Ascending aorta (tissue), 2 donors: ENCODE data around the gene CNTNAP2. TPM values are rescaled to one million over a fixed set of nuclear protein-coding genes. Genes with fewer than 3 reads are reported as not detected.

ENCODE experiments used
- DNase-seq, 2 donors: peaks; one replicate each; pipeline ENCODE4 v3.0.0-alpha.2; 2019; ENCODE audit warnings: low spot score in 2 of 2
- H3K27ac ChIP-seq, 2 donors: fragments of 200-600 bp; sonication (generic); one replicate each; pipeline ENCODE4 v1.5.1; 2016 to 2017; ENCODE audit warnings: mild to moderate bottlenecking in 1 of 2
- H3K27me3 ChIP-seq: fragments of 200-600 bp; sonication (generic); one replicate; pipeline ENCODE4 v1.5.1; 2017
- H3K36me3 ChIP-seq, 2 donors: fragments of 200-600 bp; sonication (generic); one replicate each; pipeline ENCODE4 v1.5.1; 2016
- H3K4me1 ChIP-seq, 2 donors: fragments of 200-600 bp; sonication (generic); one replicate each; pipeline ENCODE4 v1.5.1; 2016 to 2017; ENCODE audit warnings: mild to moderate bottlenecking in 1 of 2
- H3K4me3 ChIP-seq, 2 donors: fragments of 200-600 bp; sonication (generic); one replicate each; pipeline ENCODE4 v1.5.1; 2016 to 2017; ENCODE audit warnings: mild to moderate bottlenecking in 1 of 2
- H3K9me3 ChIP-seq, 2 donors: fragments of 200-600 bp; sonication (generic); one replicate each; pipeline ENCODE4 v1.5.1; 2016
- CTCF ChIP-seq, 3 experiments: fragments of 200-600 bp in 2 of 3; fragments of 450-650 bp in 1 of 3; sonication (generic) in 2 of 3; IDR thresholded peaks; one replicate each; pipeline ENCODE4 v1.5.1; 2016 to 2019; ENCODE audit warnings: antibody characterized with exemption in 3 of 3, mild to moderate bottlenecking in 1 of 3, moderate library complexity in 1 of 3
- intact Hi-C: fragments of 100-400 bp; cut with DNase I; formaldehyde crosslinking; loops from one replicate; pipeline ENCODE4 v1.15.1; 2023
- total RNA-seq: library from RNA; depleted of rRNA; stranded (reverse); fragments of >200 nt; gene quantifications from one replicate; pipeline ENCODE4 v1.1.0, GENCODE V29; 2016

The CNTNAP2 gene
- total RNA-seq, 1 donor from 2014 or later: not detected

- H3K27ac ChIP-seq: no peak overlapping the region
- intact Hi-C loops: no loop called here
- DNase-seq: no peak
- no peaks in the 10 kb centered on the region for H3K36me3 ChIP-seq
- H3K4me3 ChIP-seq: no peak overlapping the region
- H3K4me1 ChIP-seq: no peaks in the 10 kb centered on the region
- H3K9me3 ChIP-seq: no peaks in the 10 kb centered on the region
- no peaks in the 10 kb centered on the region for H3K27me3 ChIP-seq
- no peak for TF ChIP-seq CTCF (IDR thresholded peaks at IDR 0.05)
These were observed 2239.7 kb downstream of the CNTNAP2 start for GRCh38 chr7:148356303-148356702.

- TF ChIP-seq CTCF (IDR thresholded peaks at IDR 0.05): no peak
- Histone ChIP-seq H3K27me3 (no peaks in the 10 kb centered on the region), H3K27ac (no peak overlapping the region), H3K4me1 (no peaks in the 10 kb centered on the region), H3K36me3 (no peaks in the 10 kb centered on the region), H3K9me3 (no peaks in the 10 kb centered on the region), H3K4me3 (no peak overlapping the region)
- intact Hi-C loops: no loop called here
- no peak for DNase-seq
These were observed 2245.9 kb downstream of the CNTNAP2 start for GRCh38 chr7:148362541-148362940.

GRCh38 chr7:148367731-148368475 lies 2251.3 kb downstream of the CNTNAP2 start:
- Histone ChIP-seq H3K27ac (no peak overlapping the region), H3K4me1 (no peaks in the 10 kb centered on the region), H3K9me3 (no peaks in the 10 kb centered on the region), H3K27me3 (no peaks in the 10 kb centered on the region), H3K36me3 (no peaks in the 10 kb centered on the region), H3K4me3 (no peak overlapping the region)
- intact Hi-C loops: no loop called here
- DNase-seq: no peak
- TF ChIP-seq CTCF (IDR thresholded peaks at IDR 0.05): no peak

- H3K36me3 ChIP-seq: no peaks in the 10 kb centered on the region
- no peaks in the 10 kb centered on the region for H3K9me3 ChIP-seq
- no peak for TF ChIP-seq CTCF (IDR thresholded peaks at IDR 0.05)
- no peak overlapping the region for H3K27ac ChIP-seq
- intact Hi-C loops: no loop called here
- no peaks in the 10 kb centered on the region for H3K4me1 ChIP-seq
- H3K4me3 ChIP-seq: no peak overlapping the region
- no peaks in the 10 kb centered on the region for H3K27me3 ChIP-seq
- no peak for DNase-seq
These were observed 2252.0 kb downstream of the CNTNAP2 start for GRCh38 chr7:148368562-148368961.

- Histone ChIP-seq H3K27me3 (no peaks in the 10 kb centered on the region), H3K36me3 (no peaks in the 10 kb centered on the region), H3K9me3 (no peaks in the 10 kb centered on the region), H3K4me1 (no peaks in the 10 kb centered on the region), H3K27ac (no peak overlapping the region), H3K4me3 (no peak overlapping the region)
- no peak for TF ChIP-seq CTCF (IDR thresholded peaks at IDR 0.05)
- DNase-seq: no peak
- intact Hi-C loops: no loop called here
These were observed 2254.8 kb downstream of the CNTNAP2 start for GRCh38 chr7:148371280-148371937.
